WTC11 (cell line): ENCODE data around the gene C22orf23.

Source experiments
- ELF4 ChIP-seq: sonication (generic); formaldehyde crosslinking; IDR thresholded peaks from 2 replicates; pipeline ENCODE4 v1.8.1; 2022; ENCODE audit warnings: low read depth, mild to moderate bottlenecking, moderate library complexity, missing genetic modification reagents
- FOXJ3 ChIP-seq: sonication (generic); formaldehyde crosslinking; IDR thresholded peaks from 2 replicates; pipeline ENCODE4 v1.9.0; 2021; ENCODE audit warnings: missing genetic modification reagents, mild to moderate bottlenecking, borderline replicate concordance
- IRF2 ChIP-seq: sonication (generic); formaldehyde crosslinking; IDR thresholded peaks from 2 replicates; pipeline ENCODE4 v1.8.0; 2022; ENCODE audit warnings: low read depth, missing genetic modification reagents, borderline replicate concordance
- JUN ChIP-seq: sonication (generic); formaldehyde crosslinking; IDR thresholded peaks from 2 replicates; pipeline ENCODE4 v1.8.0; 2023; ENCODE audit warnings: mild to moderate bottlenecking, missing genetic modification reagents
- NR1H2 ChIP-seq: sonication (generic); formaldehyde crosslinking; IDR thresholded peaks from 2 replicates; pipeline ENCODE4 v1.9.0; 2021; ENCODE audit warnings: mild to moderate bottlenecking, moderate library complexity, missing genetic modification reagents
- ZNF138 ChIP-seq: sonication (generic); formaldehyde crosslinking; conservative IDR thresholded peaks from 2 replicates; pipeline ENCODE4 v1.8.1; 2022; ENCODE audit warnings: mild to moderate bottlenecking, moderate library complexity, missing genetic modification reagents
- TF ChIP-seq, protein P1 (sequence below): sonication (generic); formaldehyde crosslinking; IDR thresholded peaks from 2 replicates; pipeline ENCODE4 v1.8.1; 2022; ENCODE audit warnings: mild to moderate bottlenecking, missing genetic modification reagents, moderate library complexity, borderline replicate concordance
- TF ChIP-seq, protein P2 (sequence below): sonication (generic); formaldehyde crosslinking; IDR thresholded peaks from 2 replicates; pipeline ENCODE4 v1.8.0; 2022; ENCODE audit warnings: mild to moderate bottlenecking, missing genetic modification reagents
- TF ChIP-seq, protein P3 (sequence below): fragments of 200-600 bp; IDR thresholded peaks from 2 replicates; pipeline ENCODE4 v1.8.0; 2022; ENCODE audit warnings: antibody characterized with exemption
- TF ChIP-seq, protein P4 (sequence below): sonication (generic); formaldehyde crosslinking; conservative IDR thresholded peaks from 2 replicates; pipeline ENCODE4 v1.8.1; 2022; ENCODE audit warnings: mild to moderate bottlenecking, missing genetic modification reagents
- TF ChIP-seq, protein P5 (sequence below): sonication (generic); formaldehyde crosslinking; IDR thresholded peaks from 2 replicates; pipeline ENCODE4 v1.8.1; 2022; ENCODE audit warnings: mild to moderate bottlenecking, moderate library complexity, missing genetic modification reagents
- TF ChIP-seq, protein P6 (sequence below): sonication (generic); formaldehyde crosslinking; IDR thresholded peaks from 2 replicates; pipeline ENCODE4 v1.8.0; 2022; ENCODE audit warnings: mild to moderate bottlenecking, missing genetic modification reagents
- TF ChIP-seq, protein P7 (sequence below): sonication (generic); formaldehyde crosslinking; IDR thresholded peaks from 2 replicates; pipeline ENCODE4 v1.8.1; 2023; ENCODE audit warnings: mild to moderate bottlenecking, missing genetic modification reagents, moderate library complexity

DNA sequence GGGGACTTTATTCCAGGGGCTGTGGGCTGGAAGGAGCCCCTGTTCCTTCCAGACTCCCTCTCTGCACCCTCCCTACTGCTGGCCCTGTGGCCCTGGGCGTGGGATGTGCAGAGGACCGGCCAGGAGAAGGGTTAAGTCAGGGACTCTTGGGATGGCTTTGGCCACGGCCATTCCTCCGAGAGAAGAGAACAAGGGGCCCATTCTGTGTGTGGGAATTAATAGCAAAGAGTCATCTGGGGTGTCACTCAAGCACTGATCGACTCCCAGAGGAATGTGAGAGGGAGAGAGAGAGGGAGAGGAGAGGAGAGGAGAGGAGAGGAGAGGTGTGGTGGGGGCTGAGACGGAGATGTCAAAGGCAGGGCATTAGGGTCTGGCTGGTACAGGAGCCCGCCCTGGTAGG, 45.1 kb upstream of the C22orf23 start:
- TF ChIP-seq, protein P1, sequence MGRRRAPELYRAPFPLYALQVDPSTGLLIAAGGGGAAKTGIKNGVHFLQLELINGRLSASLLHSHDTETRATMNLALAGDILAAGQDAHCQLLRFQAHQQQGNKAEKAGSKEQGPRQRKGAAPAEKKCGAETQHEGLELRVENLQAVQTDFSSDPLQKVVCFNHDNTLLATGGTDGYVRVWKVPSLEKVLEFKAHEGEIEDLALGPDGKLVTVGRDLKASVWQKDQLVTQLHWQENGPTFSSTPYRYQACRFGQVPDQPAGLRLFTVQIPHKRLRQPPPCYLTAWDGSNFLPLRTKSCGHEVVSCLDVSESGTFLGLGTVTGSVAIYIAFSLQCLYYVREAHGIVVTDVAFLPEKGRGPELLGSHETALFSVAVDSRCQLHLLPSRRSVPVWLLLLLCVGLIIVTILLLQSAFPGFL (CRISPR knock-in tag): no peak
- TF ChIP-seq NR1H2: no peak
- no peak for TF ChIP-seq IRF2
- TF ChIP-seq, protein P2, sequence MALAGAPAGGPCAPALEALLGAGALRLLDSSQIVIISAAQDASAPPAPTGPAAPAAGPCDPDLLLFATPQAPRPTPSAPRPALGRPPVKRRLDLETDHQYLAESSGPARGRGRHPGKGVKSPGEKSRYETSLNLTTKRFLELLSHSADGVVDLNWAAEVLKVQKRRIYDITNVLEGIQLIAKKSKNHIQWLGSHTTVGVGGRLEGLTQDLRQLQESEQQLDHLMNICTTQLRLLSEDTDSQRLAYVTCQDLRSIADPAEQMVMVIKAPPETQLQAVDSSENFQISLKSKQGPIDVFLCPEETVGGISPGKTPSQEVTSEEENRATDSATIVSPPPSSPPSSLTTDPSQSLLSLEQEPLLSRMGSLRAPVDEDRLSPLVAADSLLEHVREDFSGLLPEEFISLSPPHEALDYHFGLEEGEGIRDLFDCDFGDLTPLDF (CRISPR knock-in tag): no peak
- TF ChIP-seq JUN: no peak
- TF ChIP-seq, protein P3, sequence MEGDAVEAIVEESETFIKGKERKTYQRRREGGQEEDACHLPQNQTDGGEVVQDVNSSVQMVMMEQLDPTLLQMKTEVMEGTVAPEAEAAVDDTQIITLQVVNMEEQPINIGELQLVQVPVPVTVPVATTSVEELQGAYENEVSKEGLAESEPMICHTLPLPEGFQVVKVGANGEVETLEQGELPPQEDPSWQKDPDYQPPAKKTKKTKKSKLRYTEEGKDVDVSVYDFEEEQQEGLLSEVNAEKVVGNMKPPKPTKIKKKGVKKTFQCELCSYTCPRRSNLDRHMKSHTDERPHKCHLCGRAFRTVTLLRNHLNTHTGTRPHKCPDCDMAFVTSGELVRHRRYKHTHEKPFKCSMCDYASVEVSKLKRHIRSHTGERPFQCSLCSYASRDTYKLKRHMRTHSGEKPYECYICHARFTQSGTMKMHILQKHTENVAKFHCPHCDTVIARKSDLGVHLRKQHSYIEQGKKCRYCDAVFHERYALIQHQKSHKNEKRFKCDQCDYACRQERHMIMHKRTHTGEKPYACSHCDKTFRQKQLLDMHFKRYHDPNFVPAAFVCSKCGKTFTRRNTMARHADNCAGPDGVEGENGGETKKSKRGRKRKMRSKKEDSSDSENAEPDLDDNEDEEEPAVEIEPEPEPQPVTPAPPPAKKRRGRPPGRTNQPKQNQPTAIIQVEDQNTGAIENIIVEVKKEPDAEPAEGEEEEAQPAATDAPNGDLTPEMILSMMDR: no peak
- TF ChIP-seq, protein P4, sequence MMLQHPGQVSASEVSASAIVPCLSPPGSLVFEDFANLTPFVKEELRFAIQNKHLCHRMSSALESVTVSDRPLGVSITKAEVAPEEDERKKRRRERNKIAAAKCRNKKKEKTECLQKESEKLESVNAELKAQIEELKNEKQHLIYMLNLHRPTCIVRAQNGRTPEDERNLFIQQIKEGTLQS (CRISPR knock-in tag): no peak
- TF ChIP-seq, protein P5, sequence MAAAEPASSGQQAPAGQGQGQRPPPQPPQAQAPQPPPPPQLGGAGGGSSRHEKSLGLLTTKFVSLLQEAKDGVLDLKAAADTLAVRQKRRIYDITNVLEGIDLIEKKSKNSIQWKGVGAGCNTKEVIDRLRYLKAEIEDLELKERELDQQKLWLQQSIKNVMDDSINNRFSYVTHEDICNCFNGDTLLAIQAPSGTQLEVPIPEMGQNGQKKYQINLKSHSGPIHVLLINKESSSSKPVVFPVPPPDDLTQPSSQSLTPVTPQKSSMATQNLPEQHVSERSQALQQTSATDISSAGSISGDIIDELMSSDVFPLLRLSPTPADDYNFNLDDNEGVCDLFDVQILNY (CRISPR knock-in tag): no peak
- TF ChIP-seq, protein P6, sequence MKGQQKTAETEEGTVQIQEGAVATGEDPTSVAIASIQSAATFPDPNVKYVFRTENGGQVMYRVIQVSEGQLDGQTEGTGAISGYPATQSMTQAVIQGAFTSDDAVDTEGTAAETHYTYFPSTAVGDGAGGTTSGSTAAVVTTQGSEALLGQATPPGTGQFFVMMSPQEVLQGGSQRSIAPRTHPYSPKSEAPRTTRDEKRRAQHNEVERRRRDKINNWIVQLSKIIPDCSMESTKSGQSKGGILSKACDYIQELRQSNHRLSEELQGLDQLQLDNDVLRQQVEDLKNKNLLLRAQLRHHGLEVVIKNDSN (CRISPR knock-in tag): no peak
- TF ChIP-seq FOXJ3 (CRISPR knock-in tag): no peak
- no peak for TF ChIP-seq ZNF138 (CRISPR knock-in tag)
- TF ChIP-seq, protein P7, sequence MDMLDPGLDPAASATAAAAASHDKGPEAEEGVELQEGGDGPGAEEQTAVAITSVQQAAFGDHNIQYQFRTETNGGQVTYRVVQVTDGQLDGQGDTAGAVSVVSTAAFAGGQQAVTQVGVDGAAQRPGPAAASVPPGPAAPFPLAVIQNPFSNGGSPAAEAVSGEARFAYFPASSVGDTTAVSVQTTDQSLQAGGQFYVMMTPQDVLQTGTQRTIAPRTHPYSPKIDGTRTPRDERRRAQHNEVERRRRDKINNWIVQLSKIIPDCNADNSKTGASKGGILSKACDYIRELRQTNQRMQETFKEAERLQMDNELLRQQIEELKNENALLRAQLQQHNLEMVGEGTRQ (CRISPR knock-in tag): no peak
- no peak for TF ChIP-seq ELF4 (CRISPR knock-in tag)
